CD4-positive, alpha-beta T cell treated with Interleukin-17A for 1 hour (primary cell): ENCODE data around the gene BTBD16.

Experiments
- DNase-seq: peaks from one replicate; pipeline ENCODE4 v3.0.0-alpha.2; 2020

BTBD16 gene

GRCh38 chr10:122296363-122297120 is 25.4 kb downstream of the BTBD16 start:
- no peak for DNase-seq

- DNase-seq: no peak
These were observed 26.5 kb downstream of the BTBD16 start for GRCh38 chr10:122297583-122297982.

- no peak for DNase-seq
These were observed 27.1 kb downstream of the BTBD16 start for GRCh38 chr10:122298206-122298597.

- DNase-seq: peak; percentile 65
These were observed 27.7 kb downstream of the BTBD16 start for GRCh38 chr10:122298598-122299301.

- DNase-seq: no peak
These were observed 28.5 kb downstream of the BTBD16 start for GRCh38 chr10:122299423-122300075.

- DNase-seq: no peak
These were observed 30.1 kb downstream of the BTBD16 start for GRCh38 chr10:122301055-122301810.

GRCh38 chr10:122301811-122302115 is 30.7 kb downstream of the BTBD16 start:
- no peak for DNase-seq

GRCh38 chr10:122302315-122302714 is 31.2 kb downstream of the BTBD16 start:
- no peak for DNase-seq

- no peak for DNase-seq
These were observed 32.4 kb downstream of the BTBD16 start for GRCh38 chr10:122303271-122304053.

- DNase-seq: no peak
These were observed 33.0 kb downstream of the BTBD16 start for GRCh38 chr10:122304054-122304579.

GRCh38 chr10:122306282-122306681 is 35.2 kb downstream of the BTBD16 start:
- DNase-seq: no peak

- no peak for DNase-seq
These were observed 35.6 kb downstream of the BTBD16 start for GRCh38 chr10:122306744-122307143.

- no peak for DNase-seq
These were observed 36.7 kb downstream of the BTBD16 start for GRCh38 chr10:122307669-122308416.

GRCh38 chr10:122308417-122309141 is 37.5 kb downstream of the BTBD16 start:
- DNase-seq: no peak

GRCh38 chr10:122310311-122311050 is 39.4 kb downstream of the BTBD16 start:
- DNase-seq: no peak

GRCh38 chr10:122311051-122311410 is 39.9 kb downstream of the BTBD16 start:
- DNase-seq: no peak

- no peak for DNase-seq
These were observed 40.6 kb downstream of the BTBD16 start for GRCh38 chr10:122311716-122312115.

- no peak for DNase-seq
These were observed 45.3 kb downstream of the BTBD16 start for GRCh38 chr10:122316224-122316884.

- DNase-seq: no peak
These were observed 50.9 kb downstream of the BTBD16 start for GRCh38 chr10:122321960-122322359.

GRCh38 chr10:122323189-122323588 is 52.1 kb downstream of the BTBD16 start:
- DNase-seq: no peak
